GM18870 (cell line): ENCODE data around the gene ORC4.

ENCODE experiments used
- ATAC-seq: cut with Tn5 transposase; IDR thresholded peaks from one replicate; pipeline ENCODE4 v1.9.1; 2021; ENCODE audit warnings: moderate library complexity; ENCODE audit not compliant: unreplicated experiment

Gene ORC4

GRCh38 chr2:147937744-147938349, 82.7 kb downstream of the ORC4 start:
- peak; percentile 79 for ATAC-seq

- ATAC-seq = no peak
Measured at GRCh38 chr2:147934881-147935620, 85.5 kb downstream of the ORC4 start.

DNA sequence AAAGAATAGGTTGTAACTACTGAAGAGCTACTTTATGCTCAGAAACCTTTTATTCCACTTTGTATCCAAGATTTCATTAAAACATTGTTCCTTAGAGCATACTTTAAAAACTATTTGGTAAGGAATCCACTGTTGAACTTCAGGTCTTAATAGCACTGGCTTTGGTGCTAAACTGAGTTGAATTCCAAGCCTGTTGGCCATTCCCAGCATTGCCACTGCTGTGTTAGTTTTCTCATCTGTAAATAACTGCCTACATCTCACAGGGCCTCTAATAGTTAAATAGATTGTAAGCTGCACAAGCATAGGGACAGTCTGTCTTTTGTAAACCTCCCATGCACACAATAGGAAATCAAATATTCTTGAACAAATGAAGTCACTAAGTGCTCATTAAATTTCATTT, 86.6 kb downstream of the ORC4 start:
- ATAC-seq = no peak

GRCh38 chr2:147927053-147927588, 93.4 kb downstream of the ORC4 start:
- ATAC-seq = no peak

- no peak for ATAC-seq
Measured at GRCh38 chr2:147925886-147926285, 94.7 kb downstream of the ORC4 start.

GRCh38 chr2:147924647-147925046, 95.9 kb downstream of the ORC4 start:
- no peak for ATAC-seq

DNA sequence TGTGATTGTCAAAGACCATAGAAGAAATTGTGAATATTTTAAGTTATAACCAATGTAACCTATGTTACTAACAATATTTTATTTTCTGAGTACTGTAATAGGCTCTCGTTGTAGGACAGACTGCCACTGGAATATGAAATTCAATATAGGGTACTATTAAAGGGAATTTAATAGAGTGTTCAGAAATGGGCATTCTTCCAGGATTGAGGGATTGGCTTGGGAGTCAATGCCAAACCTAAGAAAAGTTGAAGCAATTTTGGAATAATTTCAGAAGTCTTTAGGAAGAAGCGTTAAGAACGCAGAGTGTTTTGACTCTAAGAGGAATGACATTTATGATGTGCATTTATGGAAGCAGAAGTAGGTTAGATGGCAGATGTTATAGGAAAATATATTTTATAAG, 96.7 kb downstream of the ORC4 start:
- no peak for ATAC-seq

- no peak for ATAC-seq
Measured at GRCh38 chr2:147917161-147917560, 103.4 kb downstream of the ORC4 start.

- ATAC-seq = no peak
Measured at GRCh38 chr2:147916723-147917122, 103.8 kb downstream of the ORC4 start.

GRCh38 chr2:147916067-147916466, 104.5 kb downstream of the ORC4 start:
- ATAC-seq = no peak

DNA sequence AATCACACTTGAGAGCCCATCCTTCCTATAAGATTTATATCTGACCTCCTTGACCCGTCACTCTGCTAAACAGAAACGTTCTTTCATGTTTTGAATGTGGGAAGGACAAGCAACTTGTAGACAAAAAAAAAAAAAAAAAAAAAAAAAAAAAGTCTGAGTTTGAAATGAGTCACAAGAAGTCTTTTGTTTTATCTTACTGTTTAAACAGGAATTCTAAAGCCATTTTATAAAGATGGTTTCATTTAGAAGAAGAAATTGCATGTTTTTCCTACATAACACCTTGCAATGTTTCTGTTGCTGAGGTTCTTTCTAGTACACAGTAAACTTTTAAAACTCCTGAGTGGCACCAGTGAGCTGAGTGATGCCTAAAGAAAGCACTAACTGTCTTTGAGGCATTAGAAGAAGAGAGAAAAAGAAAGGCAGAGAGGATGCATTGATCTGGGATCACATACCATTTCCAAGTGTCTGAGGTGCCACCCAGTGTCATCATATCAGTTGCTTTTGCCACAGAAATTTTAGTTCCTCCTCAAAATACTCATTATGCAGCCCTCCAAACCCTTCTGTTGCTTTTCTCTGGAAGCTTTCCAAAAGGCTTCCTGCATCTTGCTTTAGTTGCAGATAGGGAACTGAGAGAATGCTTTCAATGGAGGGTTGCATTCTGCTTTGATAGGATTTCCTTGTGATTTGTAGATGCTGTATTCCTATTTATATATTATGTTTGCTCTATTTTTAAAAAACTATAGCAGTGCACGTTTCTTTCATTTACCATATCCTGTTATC, 106.6 kb downstream of the ORC4 start:
- no peak for ATAC-seq

GRCh38 chr2:147910990-147911473, 109.5 kb downstream of the ORC4 start:
- no peak for ATAC-seq

- no peak for ATAC-seq
Measured at GRCh38 chr2:147909178-147909577, 111.4 kb downstream of the ORC4 start.

- ATAC-seq = no peak
Measured at GRCh38 chr2:147904051-147904450, 116.5 kb downstream of the ORC4 start.

DNA sequence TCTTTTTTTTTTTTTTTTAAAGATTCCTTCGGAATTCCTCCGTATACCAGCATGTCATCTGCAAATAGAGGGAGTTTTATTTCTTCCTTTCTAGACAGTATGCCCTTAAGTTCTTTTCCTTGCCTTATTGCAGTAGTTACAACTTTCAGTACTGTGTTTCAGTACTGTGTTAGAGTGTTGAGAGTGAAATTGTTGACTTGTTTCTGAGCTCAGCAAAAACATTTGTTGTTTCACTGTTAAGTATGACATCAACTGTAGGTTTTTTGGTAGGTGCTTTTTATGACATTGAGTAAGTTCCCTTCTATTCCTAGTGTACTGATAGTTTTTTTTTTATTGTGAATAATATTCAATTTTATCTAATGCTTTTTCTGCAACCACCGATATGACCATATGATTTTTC, 131.9 kb downstream of the ORC4 start:
- ATAC-seq = peak; percentile 67

GRCh38 chr2:147886136-147886535, 134.4 kb downstream of the ORC4 start:
- no peak for ATAC-seq

- no peak for ATAC-seq
Measured at GRCh38 chr2:147884830-147885229, 135.7 kb downstream of the ORC4 start.

GRCh38 chr2:147882631-147883030, 137.9 kb downstream of the ORC4 start:
- ATAC-seq = no peak
